ENCODE results near the gene YIPF5. TPM values are rescaled to one million over a fixed set of nuclear protein-coding genes. Genes with fewer than 3 reads are reported as not detected.

YIPF5 gene
- total RNA-seq, 2 donors from 2014 or later = 24.1 to 30.0 TPM

DNA sequence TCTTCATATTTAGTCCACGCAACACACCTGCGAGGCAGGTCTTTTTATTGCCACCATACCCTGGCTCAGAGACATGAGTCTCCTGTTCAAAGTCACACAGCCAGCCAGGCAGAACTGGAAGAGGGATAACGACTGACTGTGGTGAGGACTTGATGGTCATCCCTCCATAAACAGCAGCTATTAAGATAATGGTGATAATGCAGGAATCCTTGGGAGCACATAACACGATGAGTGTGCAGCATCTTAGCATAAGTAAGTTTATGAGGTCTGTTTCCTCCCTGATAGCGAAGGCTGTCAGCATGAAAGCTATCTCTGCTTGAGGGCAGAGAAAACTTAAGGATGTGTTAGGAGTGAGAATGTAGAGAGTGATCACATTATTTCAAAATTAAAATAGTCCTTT lies 31.1 kb upstream of the YIPF5 start:
- Histone ChIP-seq H3K27me3 (no peaks in the 10 kb centered on the region), H3K27ac (no peak overlapping the region), H3K36me3 (no peaks in the 10 kb centered on the region), H3K4me1 (peaks cover 0 to 6% of the 10 kb centered on the region in 2 donors), H3K4me3 (no peak overlapping the region), H3K9me3 (no peaks in the 10 kb centered on the region)
- TF ChIP-seq, protein P1, sequence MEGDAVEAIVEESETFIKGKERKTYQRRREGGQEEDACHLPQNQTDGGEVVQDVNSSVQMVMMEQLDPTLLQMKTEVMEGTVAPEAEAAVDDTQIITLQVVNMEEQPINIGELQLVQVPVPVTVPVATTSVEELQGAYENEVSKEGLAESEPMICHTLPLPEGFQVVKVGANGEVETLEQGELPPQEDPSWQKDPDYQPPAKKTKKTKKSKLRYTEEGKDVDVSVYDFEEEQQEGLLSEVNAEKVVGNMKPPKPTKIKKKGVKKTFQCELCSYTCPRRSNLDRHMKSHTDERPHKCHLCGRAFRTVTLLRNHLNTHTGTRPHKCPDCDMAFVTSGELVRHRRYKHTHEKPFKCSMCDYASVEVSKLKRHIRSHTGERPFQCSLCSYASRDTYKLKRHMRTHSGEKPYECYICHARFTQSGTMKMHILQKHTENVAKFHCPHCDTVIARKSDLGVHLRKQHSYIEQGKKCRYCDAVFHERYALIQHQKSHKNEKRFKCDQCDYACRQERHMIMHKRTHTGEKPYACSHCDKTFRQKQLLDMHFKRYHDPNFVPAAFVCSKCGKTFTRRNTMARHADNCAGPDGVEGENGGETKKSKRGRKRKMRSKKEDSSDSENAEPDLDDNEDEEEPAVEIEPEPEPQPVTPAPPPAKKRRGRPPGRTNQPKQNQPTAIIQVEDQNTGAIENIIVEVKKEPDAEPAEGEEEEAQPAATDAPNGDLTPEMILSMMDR (IDR thresholded peaks at IDR 0.05) = no peak
- no peak for DNase-seq (ENCODE audit: low spot score)

GRCh38 chr5:144198386-144198785 lies 27.9 kb upstream of the YIPF5 start:
- Histone ChIP-seq H3K36me3 (no peaks in the 10 kb centered on the region), H3K9me3 (no peaks in the 10 kb centered on the region), H3K27ac (no peak overlapping the region), H3K4me1 (no peaks in the 10 kb centered on the region), H3K4me3 (no peak overlapping the region), H3K27me3 (no peaks in the 10 kb centered on the region)
- DNase-seq (ENCODE audit: low spot score) = no peak
- TF ChIP-seq, protein P1 (IDR thresholded peaks at IDR 0.05) = no peak

DNA sequence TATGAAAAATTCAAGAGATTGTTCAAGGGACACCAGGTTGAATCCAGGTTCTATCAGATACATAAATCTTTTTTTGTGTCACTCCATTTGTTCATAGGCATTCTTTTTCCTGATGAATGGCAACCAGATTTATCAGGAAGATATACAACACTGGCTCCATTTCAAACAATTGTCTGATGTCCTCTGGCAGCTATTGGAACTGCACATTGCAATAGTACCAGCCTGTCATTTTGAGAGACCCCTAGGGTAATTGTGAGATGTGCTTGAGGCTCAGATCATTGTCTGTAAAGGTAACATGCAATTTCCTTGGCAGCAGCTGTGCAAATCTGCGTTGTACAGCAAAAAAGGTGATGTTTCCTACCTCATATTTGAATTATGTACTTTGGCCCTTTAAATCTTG lies 26.2 kb upstream of the YIPF5 start:
- TF ChIP-seq, protein P1 (IDR thresholded peaks at IDR 0.05) = no peak
- Histone ChIP-seq H3K36me3 (no peaks in the 10 kb centered on the region), H3K27ac (no peak overlapping the region), H3K4me1 (no peaks in the 10 kb centered on the region), H3K27me3 (no peaks in the 10 kb centered on the region), H3K9me3 (no peaks in the 10 kb centered on the region), H3K4me3 (no peak overlapping the region)
- DNase-seq (ENCODE audit: low spot score) = no peak

DNA sequence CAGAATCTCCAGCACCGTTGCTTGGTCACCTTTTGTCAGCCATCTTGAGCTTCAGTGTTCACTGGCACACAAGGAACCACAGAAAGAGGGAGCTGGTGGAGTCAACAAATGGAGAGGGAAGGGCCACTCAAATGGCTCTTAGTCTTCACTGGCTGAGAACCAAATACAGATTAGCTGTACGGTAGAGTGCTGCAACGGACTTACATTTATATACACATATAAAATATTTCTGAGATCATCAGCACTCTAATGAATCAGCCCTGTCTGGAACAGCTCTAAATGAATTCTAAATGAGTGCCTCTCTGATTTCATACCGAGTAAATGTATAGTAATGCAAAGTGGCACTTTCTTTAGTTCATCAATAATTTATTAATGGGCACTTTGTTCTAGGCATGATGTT lies 25.0 kb upstream of the YIPF5 start:
- H3K27me3 ChIP-seq = no peaks in the 10 kb centered on the region
- no peaks in the 10 kb centered on the region for H3K4me1 ChIP-seq
- no peaks in the 10 kb centered on the region for H3K9me3 ChIP-seq
- H3K36me3 ChIP-seq = no peaks in the 10 kb centered on the region
- H3K27ac ChIP-seq = no peak overlapping the region
- DNase-seq (ENCODE audit: low spot score) = no peak
- H3K4me3 ChIP-seq = no peak overlapping the region
- TF ChIP-seq, protein P1 (IDR thresholded peaks at IDR 0.05) = no peak

GRCh38 chr5:144194144-144194543 lies 23.7 kb upstream of the YIPF5 start:
- H3K27me3 ChIP-seq = no peaks in the 10 kb centered on the region

DNA sequence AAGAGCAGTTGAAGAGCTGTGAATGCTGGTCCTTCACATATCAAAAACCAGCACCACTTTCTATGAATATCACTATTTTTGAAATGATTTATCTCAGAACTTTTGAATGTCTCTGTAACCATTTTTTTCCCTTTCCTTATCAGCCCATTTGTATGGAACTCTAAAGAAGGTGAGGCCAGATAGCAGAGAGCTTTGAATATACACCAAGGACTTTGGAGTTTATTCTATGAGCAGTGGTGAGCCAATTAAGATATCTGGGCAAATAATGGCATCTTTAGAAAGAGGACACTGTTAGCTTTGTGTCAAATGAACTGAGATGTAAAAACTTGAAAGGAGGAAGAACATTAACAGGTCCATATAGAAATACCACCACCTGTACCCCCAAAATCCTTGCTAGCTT lies 22.2 kb upstream of the YIPF5 start:
- H3K4me3 ChIP-seq = no peak overlapping the region
- no peak for DNase-seq (ENCODE audit: low spot score)
- TF ChIP-seq, protein P1 (IDR thresholded peaks at IDR 0.05) = no peak
- H3K27me3 ChIP-seq = no peaks in the 10 kb centered on the region
- no peaks in the 10 kb centered on the region for H3K36me3 ChIP-seq
- H3K27ac ChIP-seq = no peak overlapping the region
- H3K4me1 ChIP-seq = no peaks in the 10 kb centered on the region
- no peaks in the 10 kb centered on the region for H3K9me3 ChIP-seq

More at GRCh38 chr5:144194144-144194543, 23.7 kb upstream of the YIPF5 start:
- Histone ChIP-seq H3K27ac (no peak overlapping the region), H3K36me3 (no peaks in the 10 kb centered on the region), H3K4me3 (no peak overlapping the region), H3K4me1 (no peaks in the 10 kb centered on the region), H3K9me3 (no peaks in the 10 kb centered on the region)
- TF ChIP-seq, protein P1 (IDR thresholded peaks at IDR 0.05) = no peak
- no peak for DNase-seq (ENCODE audit: low spot score)
